GM21619 (cell line): ENCODE data around the gene LEF1.
"Not testable (repeated sequence)": the region's sequence is repeated elsewhere in the genome, so short reads cannot be mapped to it uniquely, and the experiment has no call there.

ENCODE experiments used
- ATAC-seq: cut with Tn5 transposase; IDR thresholded peaks from one replicate; pipeline ENCODE4 v1.9.1; 2021; ENCODE audit not compliant: unreplicated experiment

Gene LEF1

DNA sequence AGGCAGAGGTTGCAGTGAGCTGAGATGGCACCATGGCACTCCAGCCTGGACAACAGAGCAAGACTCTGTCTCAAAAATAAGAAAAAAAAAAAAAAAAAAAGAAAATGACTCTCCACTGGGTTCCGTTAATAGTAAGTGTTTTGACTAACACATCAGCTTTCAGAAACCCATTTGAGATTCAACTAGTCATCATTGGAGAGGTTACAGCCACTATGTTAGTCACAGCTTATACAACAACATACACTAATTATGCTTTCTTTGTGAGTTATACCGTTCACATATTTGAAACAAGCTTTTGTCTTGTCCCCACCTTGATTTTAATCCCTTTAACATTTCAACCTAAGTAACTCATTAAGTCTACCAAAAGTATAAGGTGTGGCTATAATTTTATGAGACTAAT, 130.8 kb downstream of the LEF1 start:
- ATAC-seq: no peak

- peak; percentile 95 for ATAC-seq
These were observed 132.5 kb downstream of the LEF1 start for GRCh38 chr4:108036213-108036612.

DNA sequence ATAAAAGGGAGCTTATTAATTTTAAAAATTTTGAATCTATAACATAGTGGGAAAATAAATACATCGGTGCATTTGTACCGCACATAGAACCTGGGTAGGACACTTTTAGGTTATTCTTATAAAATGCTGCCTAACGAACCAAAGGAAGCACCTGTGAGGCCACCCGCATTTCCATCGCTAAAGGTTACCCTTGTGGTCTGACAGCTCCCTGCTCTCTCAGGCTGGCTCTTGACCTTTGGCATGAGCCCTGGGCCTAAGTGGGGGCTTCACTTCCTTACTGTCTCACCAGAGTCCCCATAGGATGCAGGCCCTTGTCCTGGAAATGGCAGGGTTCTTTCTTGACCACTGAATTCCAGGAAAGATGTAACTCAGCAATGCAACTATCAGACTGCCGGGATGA, 133.0 kb downstream of the LEF1 start:
- ATAC-seq: no peak

DNA sequence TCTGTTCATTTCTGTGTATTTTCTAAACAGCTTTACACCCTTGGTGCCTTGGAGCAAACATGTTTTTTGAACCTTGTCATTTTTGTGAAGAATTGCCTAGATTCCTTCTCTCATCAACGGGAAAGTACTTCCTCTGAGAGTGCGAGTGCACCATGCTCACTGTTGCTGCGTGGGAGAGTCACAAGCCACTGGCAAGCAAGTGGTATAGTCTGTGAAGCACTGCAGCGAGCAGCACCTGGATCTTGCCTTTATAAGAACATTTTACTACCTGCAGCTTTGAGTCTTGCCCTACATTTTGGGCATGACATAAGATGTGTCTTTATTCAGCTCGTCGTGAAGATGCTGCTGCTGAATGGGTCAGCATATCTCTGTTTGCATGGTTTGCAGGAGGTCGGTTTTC, 134.2 kb downstream of the LEF1 start:
- no peak for ATAC-seq

DNA sequence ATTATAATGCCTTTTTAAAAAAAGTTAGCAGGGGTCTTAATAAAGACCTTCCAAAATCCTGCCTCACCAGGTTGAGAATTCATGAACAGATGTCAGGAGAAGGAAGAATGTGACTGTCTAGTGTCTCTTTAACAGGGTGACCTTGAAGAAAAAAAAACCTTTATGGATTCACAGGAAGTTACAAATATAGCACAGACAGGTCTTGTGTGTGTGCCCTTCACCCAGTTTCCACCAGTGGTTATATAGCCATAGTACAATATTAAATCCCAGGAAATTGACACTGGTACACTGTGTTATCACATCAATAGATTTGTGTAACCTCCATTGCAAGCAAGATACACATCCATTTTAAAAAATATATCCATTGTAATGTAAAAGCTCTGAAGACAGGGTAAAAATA, 135.4 kb downstream of the LEF1 start:
- no peak for ATAC-seq

- ATAC-seq: no peak
These were observed 137.2 kb downstream of the LEF1 start for GRCh38 chr4:108031427-108032083.

GRCh38 chr4:108030332-108030731, 138.4 kb downstream of the LEF1 start:
- peak; percentile 94 for ATAC-seq

DNA sequence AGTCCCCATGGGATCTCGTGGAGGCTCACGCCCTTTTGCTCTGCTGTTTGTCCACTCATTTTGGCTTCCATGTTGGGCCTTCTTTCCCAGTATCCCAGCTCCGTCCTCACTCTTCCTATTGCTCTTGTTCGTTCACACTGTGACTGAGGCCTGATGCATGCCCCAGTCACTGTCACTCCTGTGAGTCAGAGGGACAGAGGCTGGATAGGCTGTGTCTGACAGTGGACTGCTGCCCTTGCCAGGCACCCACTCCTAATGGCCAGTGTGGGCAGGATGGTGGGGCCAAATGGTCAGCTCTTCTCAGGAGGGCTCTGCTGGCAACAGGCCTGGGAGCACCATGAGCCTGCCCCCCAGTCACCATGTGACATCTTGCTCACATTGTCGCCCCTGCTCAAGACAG, 139.0 kb downstream of the LEF1 start:
- no peak for ATAC-seq

DNA sequence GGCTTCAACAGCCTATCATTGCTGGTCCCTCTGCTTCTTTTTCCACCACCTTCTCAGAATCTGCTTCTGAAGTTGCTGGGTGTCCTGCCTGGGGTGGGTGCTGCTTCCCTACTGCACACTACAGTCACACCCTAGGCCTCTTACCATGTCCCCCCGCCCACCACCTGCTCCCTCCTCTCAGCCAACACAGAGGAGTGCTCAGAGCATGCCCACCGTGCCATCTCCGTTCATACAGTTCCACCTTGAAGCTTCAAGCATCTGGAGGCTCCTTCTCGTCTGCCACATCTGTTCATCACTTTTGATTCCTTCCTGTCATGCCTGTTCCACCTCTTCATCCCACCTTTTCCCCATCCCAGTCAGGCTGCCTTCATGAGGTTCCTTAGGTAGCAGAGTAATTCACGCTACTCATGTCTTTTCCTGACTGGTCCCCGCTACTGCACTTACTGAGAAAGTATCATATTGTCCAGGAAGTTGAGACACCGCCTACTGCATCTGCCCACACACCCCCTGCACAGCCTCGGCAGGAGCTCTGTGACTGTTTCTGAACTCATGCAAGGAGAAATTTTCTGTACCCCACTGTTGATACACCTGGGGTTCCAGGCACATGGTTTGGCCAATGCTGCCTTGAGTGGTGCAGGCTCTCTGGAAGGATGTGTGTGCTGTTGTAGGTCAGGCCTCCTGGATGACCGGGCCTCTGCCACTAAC, 139.6 kb downstream of the LEF1 start:
- ATAC-seq: no peak

DNA sequence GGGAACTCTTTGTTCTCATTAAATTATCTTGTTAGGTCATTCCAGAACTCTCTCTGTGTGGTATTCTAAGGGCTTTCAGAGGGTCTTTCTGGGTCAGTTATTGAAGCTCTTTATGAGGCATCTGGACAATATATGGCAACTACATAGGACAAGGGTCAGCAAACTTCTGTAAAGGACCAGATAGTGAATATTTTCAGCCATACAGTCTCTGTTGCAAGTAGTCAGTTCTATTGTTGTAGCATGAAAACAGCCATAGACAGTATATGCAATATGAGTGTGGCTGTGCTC, 143.9 kb downstream of the LEF1 start:
- no peak for ATAC-seq

DNA sequence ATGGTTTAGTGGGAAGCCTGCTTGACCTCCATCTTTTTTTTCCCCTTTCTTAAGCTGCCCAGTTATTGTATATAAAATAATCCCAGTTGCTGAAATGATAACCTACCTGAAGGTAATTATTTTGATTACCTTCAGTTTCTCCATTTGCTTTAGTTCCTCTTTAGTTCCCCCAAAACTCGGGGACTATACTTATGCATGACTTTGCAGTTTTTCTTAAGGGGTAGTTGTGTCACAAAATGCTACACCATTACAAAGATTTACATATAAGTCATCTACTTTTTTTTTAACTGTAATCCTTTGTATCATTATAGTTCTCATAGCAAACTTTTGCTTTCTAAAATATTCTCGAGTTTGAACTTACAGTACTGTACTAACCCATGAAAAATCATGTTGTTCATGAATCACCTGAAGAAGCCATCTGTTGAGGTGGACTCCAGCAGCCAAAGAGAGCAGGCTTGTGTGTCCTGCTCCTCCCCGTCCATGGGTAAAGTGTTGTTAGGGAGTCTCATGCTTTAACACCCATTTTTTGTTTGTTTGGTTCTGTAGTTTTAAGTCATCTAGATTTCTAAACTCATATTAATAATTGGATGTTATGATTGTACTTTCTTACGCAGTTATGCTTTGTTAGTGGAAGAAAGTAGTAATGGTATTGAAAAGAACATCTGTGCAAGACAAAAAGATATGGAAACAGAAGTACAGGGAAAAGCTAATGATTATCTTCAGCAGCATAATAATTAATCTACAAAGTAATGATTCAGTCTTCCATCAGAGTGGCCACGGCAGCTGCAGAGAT, 144.5 kb downstream of the LEF1 start:
- ATAC-seq: no peak

- ATAC-seq: no peak
These were observed 149.9 kb downstream of the LEF1 start for GRCh38 chr4:108018884-108019187.

- peak; percentile 88 for ATAC-seq
These were observed 150.5 kb downstream of the LEF1 start for GRCh38 chr4:108018040-108018883.

GRCh38 chr4:108013955-108014354, 154.8 kb downstream of the LEF1 start:
- ATAC-seq: no peak

GRCh38 chr4:108013327-108013726, 155.4 kb downstream of the LEF1 start:
- no peak for ATAC-seq

DNA sequence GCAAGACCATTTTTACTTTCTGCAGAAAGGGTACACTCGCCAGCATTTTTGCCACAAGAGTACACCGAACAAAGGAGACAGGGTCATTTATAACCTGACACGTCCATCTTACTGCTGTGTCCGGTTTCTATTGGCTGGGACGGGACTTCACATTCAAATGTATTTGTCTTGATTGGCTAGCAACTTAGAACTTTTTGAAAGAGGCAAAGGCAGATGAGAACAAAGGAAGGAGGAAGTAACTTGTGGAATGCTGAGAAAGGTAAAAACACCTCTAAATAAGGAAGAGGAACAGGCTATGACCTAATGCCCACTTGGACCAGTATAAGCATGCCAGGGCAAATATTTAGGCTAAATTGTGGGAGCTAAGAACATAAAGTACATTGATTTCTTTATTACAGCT, 156.3 kb downstream of the LEF1 start:
- not testable (repeated sequence) for ATAC-seq

GRCh38 chr4:108010167-108010566, 158.6 kb downstream of the LEF1 start:
- no peak for ATAC-seq

DNA sequence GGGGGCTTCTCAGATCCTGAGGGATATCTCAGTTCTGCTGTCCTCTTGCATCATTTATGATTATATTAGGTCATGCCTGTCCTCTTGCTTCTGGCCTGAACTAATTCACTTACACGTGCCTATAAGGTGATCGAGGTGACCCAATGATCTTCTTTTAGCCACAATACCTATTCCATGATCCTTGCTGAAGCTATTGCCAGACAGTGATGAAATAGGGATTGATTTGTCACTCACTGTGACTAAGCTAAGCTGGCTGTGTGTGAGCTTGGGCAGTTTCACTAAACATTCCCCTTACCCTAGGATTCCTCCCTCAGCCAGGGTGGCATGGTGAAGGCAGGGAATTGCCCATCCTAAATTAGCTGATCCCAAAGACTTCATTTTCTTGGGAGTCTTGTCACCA, 160.0 kb downstream of the LEF1 start:
- ATAC-seq: no peak

DNA sequence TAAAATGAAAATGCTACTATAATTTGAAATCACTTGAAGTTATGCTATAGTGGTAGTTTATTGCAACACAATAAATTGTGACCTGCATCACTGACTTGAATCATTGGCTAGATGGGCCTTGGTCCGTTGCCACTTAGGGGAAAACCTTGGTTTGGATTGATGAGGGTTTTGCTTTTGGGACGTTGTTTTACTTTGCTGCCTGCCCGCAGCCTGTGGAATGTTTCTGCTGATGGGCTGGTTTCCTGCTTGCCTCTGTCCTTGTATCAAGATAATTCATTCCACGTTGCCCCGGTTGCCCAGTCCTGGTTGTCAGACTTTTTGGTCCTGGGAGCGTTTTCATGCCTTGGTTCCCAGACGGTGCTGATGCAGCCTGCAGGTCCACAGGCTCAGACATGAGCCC, 160.7 kb downstream of the LEF1 start:
- no peak for ATAC-seq

- ATAC-seq: no peak
These were observed 162.4 kb downstream of the LEF1 start for GRCh38 chr4:108006361-108006760.

DNA sequence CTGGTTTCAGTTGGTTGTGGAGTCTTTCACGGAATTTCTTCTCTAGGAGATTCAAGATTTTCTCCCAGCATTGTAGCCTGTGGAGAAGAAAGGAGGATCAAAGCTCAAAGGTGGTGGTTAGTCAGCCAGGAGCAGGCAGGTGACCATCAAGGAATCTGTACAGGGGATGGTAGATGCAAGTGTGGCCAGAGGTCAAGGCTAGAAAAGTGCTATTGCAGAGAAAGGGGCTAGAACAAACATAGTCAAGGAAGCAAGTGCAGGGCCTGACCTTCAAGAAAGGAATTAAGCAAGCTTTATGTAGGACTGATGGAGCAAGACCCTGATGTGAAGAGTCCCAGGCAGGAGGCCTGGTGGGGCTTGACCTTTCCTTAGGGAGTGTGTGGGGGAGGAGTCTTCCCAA, 162.9 kb downstream of the LEF1 start:
- ATAC-seq: no peak

DNA sequence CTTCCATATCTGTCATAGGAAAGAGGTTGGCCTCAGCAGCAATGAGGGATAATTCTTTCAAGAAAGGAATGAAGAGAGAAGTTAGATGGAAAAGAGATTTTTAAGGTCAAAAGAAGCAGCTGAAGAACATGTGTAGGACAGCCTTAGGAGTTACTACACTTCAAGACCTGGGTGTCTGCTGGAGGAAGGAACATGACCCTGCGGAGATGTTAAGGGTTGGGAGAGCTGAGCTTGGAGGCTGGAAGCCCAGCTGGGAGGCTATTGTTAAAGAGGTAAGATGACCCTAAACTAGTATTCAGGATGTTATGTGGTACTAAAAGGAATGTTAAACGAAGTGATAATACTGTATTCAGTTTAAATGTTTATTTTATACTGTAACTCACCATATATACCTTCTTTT, 164.1 kb downstream of the LEF1 start:
- no peak for ATAC-seq
